ENCODE data around the gene PRKAG2. TPM values are rescaled to one million over a fixed set of nuclear protein-coding genes. Genes with fewer than 3 reads are reported as not detected.
A peak's percentile ranks its signal among the peaks of the same experiment; 100 is the strongest.

The PRKAG2 gene
- polyA plus RNA-seq, 1 of the 3 experiments (the other 2 are of a cell fraction), result 51.6 TPM

DNA sequence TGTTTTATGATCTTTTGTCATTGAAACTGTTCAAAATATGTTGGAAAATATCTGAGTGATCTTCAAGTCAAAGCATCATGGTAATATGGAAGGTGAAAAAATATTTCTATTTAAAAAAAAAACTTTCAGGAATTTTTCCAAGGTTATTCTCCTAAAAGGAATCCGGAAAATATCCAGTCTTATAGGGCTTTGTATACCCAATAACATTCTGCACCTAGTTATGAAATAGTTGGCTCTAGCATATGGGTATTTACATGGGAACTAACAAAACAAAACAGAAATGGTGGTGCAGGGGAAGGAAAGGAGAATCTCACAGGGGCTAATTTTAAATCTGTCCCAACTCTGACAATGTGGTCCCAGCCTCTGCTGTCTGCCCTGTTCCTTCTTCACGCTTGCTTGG, 190.1 kb downstream of the PRKAG2 start:
- no peak for TF ChIP-seq SIN3A (IDR thresholded peaks at IDR 0.05; ENCODE audit: borderline replicate concordance, low read depth, low read length)
- no peak for TF ChIP-seq SMC3 (IDR thresholded peaks at IDR 0.05; ENCODE audit: low read depth, low read length)
- TF ChIP-seq NFIC (IDR thresholded peaks at IDR 0.05; ENCODE audit: borderline replicate concordance), result no peak
- no peak for TF ChIP-seq CTCF (IDR thresholded peaks at IDR 0.05)
- TF ChIP-seq EZH2phosphoT487 (IDR thresholded peaks at IDR 0.05; ENCODE audit: borderline replicate concordance, low read depth), result no peak
- no peak for TF ChIP-seq MXI1 (IDR thresholded peaks at IDR 0.05; ENCODE audit: low read depth, low read length)
- TF ChIP-seq FOXM1 (IDR thresholded peaks at IDR 0.05; ENCODE audit: low read depth), result no peak
- no peak for TF ChIP-seq RXRA (IDR thresholded peaks at IDR 0.05; ENCODE audit: borderline replicate concordance, low read depth)
- TF ChIP-seq FOSL2 (IDR thresholded peaks at IDR 0.05; ENCODE audit: borderline replicate concordance, low read depth), result no peak
- TF ChIP-seq JUND (IDR thresholded peaks at IDR 0.05), result no peak
- TF ChIP-seq CHD2 (IDR thresholded peaks at IDR 0.05; ENCODE audit: low read length, partially characterized antibody), result no peak
- TF ChIP-seq, protein P1, sequence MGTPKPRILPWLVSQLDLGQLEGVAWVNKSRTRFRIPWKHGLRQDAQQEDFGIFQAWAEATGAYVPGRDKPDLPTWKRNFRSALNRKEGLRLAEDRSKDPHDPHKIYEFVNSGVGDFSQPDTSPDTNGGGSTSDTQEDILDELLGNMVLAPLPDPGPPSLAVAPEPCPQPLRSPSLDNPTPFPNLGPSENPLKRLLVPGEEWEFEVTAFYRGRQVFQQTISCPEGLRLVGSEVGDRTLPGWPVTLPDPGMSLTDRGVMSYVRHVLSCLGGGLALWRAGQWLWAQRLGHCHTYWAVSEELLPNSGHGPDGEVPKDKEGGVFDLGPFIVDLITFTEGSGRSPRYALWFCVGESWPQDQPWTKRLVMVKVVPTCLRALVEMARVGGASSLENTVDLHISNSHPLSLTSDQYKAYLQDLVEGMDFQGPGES (IDR thresholded peaks at IDR 0.05; ENCODE audit: low read depth, low read length), result no peak
- no peak for TF ChIP-seq REST (IDR thresholded peaks at IDR 0.05; ENCODE audit: low read depth, low read length)
- TF ChIP-seq TCF12 (IDR thresholded peaks at IDR 0.05), result no peak
- TF ChIP-seq POLR2AphosphoS5 (IDR thresholded peaks at IDR 0.05; ENCODE audit: low read depth, low read length), result no peak
- no peak for TF ChIP-seq RCOR1 (IDR thresholded peaks at IDR 0.05; ENCODE audit: low read length)
- TF ChIP-seq ZBTB33 (IDR thresholded peaks at IDR 0.05; ENCODE audit: borderline replicate concordance, low read depth), result no peak
- TF ChIP-seq, protein P2, sequence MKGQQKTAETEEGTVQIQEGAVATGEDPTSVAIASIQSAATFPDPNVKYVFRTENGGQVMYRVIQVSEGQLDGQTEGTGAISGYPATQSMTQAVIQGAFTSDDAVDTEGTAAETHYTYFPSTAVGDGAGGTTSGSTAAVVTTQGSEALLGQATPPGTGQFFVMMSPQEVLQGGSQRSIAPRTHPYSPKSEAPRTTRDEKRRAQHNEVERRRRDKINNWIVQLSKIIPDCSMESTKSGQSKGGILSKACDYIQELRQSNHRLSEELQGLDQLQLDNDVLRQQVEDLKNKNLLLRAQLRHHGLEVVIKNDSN (IDR thresholded peaks at IDR 0.05; ENCODE audit: borderline replicate concordance, low read depth), result no peak
- Histone ChIP-seq H3K9ac (peak overlapping the region; percentile 46), H3K4me1 (ENCODE audit: control insufficient read depth in 1 of 2, insufficient read depth in 2 of 2, low read depth in 1 of 2, low read length in 1 of 2) (peaks cover 3 to 37% of the 10 kb centered on the region in 2 experiments; a peak in 3 of 4 replicates), H3K4me2 (peak overlapping the region; percentile 31), H3K36me3 (replicated peaks in 1 of 2; ENCODE audit: control insufficient read depth in 1 of 2, insufficient read depth in 2 of 2, low read length in 1 of 2) (no peaks in the 10 kb centered on the region), H3K27ac (ENCODE audit: low read depth in 2 of 2, low read length in 1 of 2) (peak overlapping the region; percentile 77 to 83; a peak in 3 of 4 replicates), H3K4me3 (ENCODE audit: low read depth in 2 of 2, low read length in 1 of 2) (no peak overlapping the region), H2AFZ (ENCODE audit: low read depth) (peak overlapping the region; percentile 50; the same call in 1 of the 2 replicates), H3K27me3 (ENCODE audit: insufficient read depth) (no peaks in the 10 kb centered on the region), H3F3A (replicated peaks; ENCODE audit: insufficient read depth) (peaks cover 17% of the 10 kb centered on the region), H3K79me2 (ENCODE audit: insufficient read depth) (no peaks in the 10 kb centered on the region), H3K9me3 (no peaks in the 10 kb centered on the region), H3K9me2 (no peaks in the 10 kb centered on the region), H4K20me1 (ENCODE audit: insufficient read depth) (no peaks in the 10 kb centered on the region)
- 87% methylated on average over 2 of the region's 2 CpGs for WGBS (ENCODE audit: low lambda C conversion rate)
- CTCF ChIA-PET, result interaction anchor here (1.8 kb wide), 1 partner anchor 10 kb away, joined by 14 read pairs; no protein-coding TSS in a partner anchor
- DNase-seq, result no peak
- POLR2A ChIA-PET, result no interaction called here
